ENCODE measurements around the gene SMARCA4. TPM values are rescaled to one million over a fixed set of nuclear protein-coding genes. Genes with fewer than 3 reads are reported as not detected.

Gene SMARCA4
- total and polyA plus RNA-seq, 7 donors, result 22.5 to 73.9 (median 39.1) TPM

DNA sequence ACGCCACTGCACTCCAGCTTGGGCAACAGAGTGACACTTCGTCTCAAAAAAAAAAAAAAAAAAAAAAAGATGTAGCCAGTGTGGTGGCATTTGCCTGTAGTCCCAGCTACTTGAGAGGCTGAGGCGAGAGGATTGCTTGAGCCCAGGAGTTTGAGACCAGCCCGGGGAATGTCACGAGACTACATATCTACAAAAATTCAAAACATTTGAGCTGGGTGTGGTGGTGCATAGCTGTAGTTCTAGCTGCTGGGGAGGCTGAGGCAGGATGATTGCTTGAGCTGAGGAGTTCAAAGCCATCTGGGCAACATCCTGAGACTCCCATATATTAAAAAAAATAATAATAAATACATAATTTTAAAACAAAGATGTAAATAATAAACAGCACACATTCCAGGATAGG, 46.6 kb downstream of the SMARCA4 start:
- Histone ChIP-seq H3K4me3 (no peak overlapping the region), H3K9me3 (no peaks in the 10 kb centered on the region), H3K36me3 (peaks cover 11 to 87% (median 25%) of the 10 kb centered on the region in 4 donors), H3K27ac (no peak overlapping the region), H3K27me3 (no peaks in the 10 kb centered on the region), H3K4me1 (no peaks in the 10 kb centered on the region)
- TF ChIP-seq, protein P1, sequence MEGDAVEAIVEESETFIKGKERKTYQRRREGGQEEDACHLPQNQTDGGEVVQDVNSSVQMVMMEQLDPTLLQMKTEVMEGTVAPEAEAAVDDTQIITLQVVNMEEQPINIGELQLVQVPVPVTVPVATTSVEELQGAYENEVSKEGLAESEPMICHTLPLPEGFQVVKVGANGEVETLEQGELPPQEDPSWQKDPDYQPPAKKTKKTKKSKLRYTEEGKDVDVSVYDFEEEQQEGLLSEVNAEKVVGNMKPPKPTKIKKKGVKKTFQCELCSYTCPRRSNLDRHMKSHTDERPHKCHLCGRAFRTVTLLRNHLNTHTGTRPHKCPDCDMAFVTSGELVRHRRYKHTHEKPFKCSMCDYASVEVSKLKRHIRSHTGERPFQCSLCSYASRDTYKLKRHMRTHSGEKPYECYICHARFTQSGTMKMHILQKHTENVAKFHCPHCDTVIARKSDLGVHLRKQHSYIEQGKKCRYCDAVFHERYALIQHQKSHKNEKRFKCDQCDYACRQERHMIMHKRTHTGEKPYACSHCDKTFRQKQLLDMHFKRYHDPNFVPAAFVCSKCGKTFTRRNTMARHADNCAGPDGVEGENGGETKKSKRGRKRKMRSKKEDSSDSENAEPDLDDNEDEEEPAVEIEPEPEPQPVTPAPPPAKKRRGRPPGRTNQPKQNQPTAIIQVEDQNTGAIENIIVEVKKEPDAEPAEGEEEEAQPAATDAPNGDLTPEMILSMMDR (IDR thresholded peaks at IDR 0.05), result no peak
- no peak for TF ChIP-seq POLR2A (IDR thresholded peaks at IDR 0.05)
- TF ChIP-seq POLR2AphosphoS5 (IDR thresholded peaks at IDR 0.05), result no peak
- no peak for TF ChIP-seq EP300 (IDR thresholded peaks at IDR 0.05)
- no peak for DNase-seq
- WGBS, 2 donors, result 95 to 96% methylated on average over 5 of the region's 5 CpGs
- intact Hi-C loops (cut with DNase I), result no loop called here

DNA sequence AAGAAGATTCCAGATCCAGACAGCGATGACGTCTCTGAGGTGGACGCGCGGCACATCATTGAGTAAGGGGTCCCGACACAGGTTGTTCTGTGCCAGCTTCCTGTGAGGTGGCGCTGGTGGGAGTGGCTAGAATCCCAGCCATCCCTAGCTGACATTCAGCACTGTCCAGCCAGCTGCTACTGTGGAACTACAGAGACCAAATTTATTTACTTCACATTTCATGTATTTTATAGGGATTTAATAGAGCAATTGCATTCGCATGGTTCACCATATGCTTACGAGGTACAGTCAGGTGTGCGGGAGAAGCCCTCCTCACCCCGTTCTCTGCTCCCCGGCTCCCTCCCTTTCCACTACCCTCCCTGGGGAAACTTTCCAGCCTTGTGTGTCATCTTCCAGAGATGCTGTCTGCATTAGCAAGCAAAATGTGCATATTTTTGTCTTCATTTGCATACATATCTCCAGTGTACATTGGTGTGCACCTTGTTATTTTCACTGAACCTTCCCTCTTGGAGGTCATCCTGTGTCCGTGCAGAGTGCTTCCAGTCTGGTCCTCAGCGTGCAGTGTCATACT, 47.2 kb downstream of the SMARCA4 start:
- intact Hi-C loops (cut with DNase I), result no loop called here
- DNase-seq, result no peak
- TF ChIP-seq, protein P1 (IDR thresholded peaks at IDR 0.05), result no peak
- TF ChIP-seq EP300 (IDR thresholded peaks at IDR 0.05) (no peak), POLR2A (IDR thresholded peaks at IDR 0.05) (no peak), POLR2AphosphoS5 (IDR thresholded peaks at IDR 0.05) (no peak)
- Histone ChIP-seq H3K27ac (no peak overlapping the region), H3K36me3 (peaks cover 11 to 90% (median 31%) of the 10 kb centered on the region in 4 donors), H3K4me1 (no peaks in the 10 kb centered on the region), H3K4me3 (no peak overlapping the region), H3K27me3 (no peaks in the 10 kb centered on the region), H3K9me3 (no peaks in the 10 kb centered on the region)
- WGBS, 2 donors, result 97% methylated on average over 14 of the region's 14 CpGs

DNA sequence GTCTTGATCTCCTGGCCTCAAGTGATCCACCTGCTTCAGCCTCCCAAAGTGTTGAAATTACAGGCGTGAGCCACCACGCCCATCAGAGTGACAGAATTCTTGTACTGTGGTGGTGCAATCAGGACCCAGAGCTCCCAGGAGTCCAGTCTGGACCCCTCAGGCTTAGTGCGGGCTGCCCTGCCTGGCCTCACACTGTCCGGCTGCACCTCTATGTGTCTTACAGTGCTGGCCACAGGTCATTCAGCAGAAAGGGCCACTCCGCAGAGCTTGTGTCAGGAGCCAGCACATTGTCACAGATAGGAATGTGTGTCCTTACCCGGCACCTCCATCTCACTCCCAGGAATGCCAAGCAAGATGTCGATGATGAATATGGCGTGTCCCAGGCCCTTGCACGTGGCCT, 49.2 kb downstream of the SMARCA4 start:
- H3K27me3 ChIP-seq, result no peaks in the 10 kb centered on the region
- no peak overlapping the region for H3K4me3 ChIP-seq
- no peaks in the 10 kb centered on the region for H3K9me3 ChIP-seq
- no peak for DNase-seq
- peaks cover 15 to 92% (median 46%) of the 10 kb centered on the region in 4 donors for H3K36me3 ChIP-seq
- intact Hi-C loops (cut with DNase I), result no loop called here
- WGBS, 2 donors, result 96% methylated on average over 9 of the region's 9 CpGs
- no peak overlapping the region for H3K27ac ChIP-seq
- H3K4me1 ChIP-seq, result no peaks in the 10 kb centered on the region
- TF ChIP-seq, protein P1 (IDR thresholded peaks at IDR 0.05), result no peak
- TF ChIP-seq POLR2AphosphoS5 (IDR thresholded peaks at IDR 0.05) (no peak), EP300 (IDR thresholded peaks at IDR 0.05) (no peak), POLR2A (IDR thresholded peaks at IDR 0.05) (no peak)

DNA sequence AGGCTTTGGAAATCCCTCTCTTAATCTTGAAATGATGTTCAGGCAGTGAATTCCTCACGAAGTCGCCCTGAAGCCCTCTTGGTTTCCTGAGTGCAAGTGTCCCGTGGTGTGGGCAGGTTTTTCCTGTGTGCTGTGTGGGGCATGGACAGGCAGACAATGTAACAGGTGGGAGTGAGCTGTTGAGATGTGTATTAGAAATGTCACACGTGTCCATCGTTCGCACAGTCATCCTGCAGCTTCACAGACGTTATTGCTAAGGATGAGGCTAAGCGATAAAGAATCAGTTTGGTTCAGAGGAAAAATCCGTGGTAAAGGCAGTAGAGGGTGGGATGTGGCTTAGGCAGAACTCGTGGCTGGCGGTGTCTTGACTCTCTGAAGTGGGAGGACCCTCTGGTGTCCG, 51.7 kb downstream of the SMARCA4 start:
- Histone ChIP-seq H3K27me3 (no peaks in the 10 kb centered on the region), H3K4me1 (no peaks in the 10 kb centered on the region), H3K27ac (no peak overlapping the region), H3K9me3 (no peaks in the 10 kb centered on the region), H3K4me3 (no peak overlapping the region), H3K36me3 (peaks cover 15 to 97% (median 57%) of the 10 kb centered on the region in 4 donors)
- 91 to 93% methylated on average over 12 of the region's 12 CpGs for WGBS, 2 donors
- TF ChIP-seq, protein P1 (IDR thresholded peaks at IDR 0.05), result no peak
- no peak for TF ChIP-seq POLR2A (IDR thresholded peaks at IDR 0.05)
- no peak for TF ChIP-seq POLR2AphosphoS5 (IDR thresholded peaks at IDR 0.05)
- intact Hi-C loops (cut with DNase I), result no loop called here
- DNase-seq, result no peak

DNA sequence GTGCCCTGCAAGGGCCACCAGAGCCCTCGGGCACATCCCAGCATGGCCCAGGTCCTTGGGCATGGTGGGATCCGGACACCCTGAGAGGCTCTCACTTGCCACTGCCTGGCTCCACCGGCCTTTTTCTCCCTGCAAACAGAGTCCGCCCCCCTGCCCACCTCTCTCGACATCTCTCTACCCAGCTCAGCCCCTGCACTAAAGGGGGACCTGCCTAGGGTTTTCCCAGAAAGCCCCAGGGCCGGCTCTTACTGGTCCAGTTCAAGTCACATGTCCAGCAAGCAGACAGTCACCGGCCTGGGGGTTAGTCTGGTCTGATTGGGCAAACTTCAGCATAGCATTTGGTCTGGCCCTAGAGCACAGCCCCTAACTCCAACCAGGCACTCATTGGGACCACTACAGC, 52.9 kb downstream of the SMARCA4 start:
- 95 to 97% methylated on average over 7 of the region's 7 CpGs for WGBS, 2 donors
- Histone ChIP-seq H3K27ac (no peak overlapping the region), H3K4me3 (no peak overlapping the region), H3K4me1 (no peaks in the 10 kb centered on the region), H3K9me3 (no peaks in the 10 kb centered on the region), H3K36me3 (peaks cover 11 to 97% (median 57%) of the 10 kb centered on the region in 4 donors), H3K27me3 (no peaks in the 10 kb centered on the region)
- TF ChIP-seq, protein P1 (IDR thresholded peaks at IDR 0.05), result no peak
- TF ChIP-seq EP300 (IDR thresholded peaks at IDR 0.05) (no peak), POLR2AphosphoS5 (IDR thresholded peaks at IDR 0.05) (no peak), POLR2A (IDR thresholded peaks at IDR 0.05) (no peak)
- intact Hi-C loops (cut with DNase I), result no loop called here
- DNase-seq, result no peak
